Right forelimb (tissue), 1 donor: Measurements from ENCODE around the gene ITGA5.

Experiments used
- DNase-seq: peaks from one replicate; pipeline ENCODE4 v3.0.0-alpha.2; 2018

The ITGA5 gene

GRCh38 chr12:54349036-54349435 lies 70.0 kb downstream of the ITGA5 start:
- no peak for DNase-seq
